ENCODE data around the gene ADIPOQ.
"Not testable (repeated sequence)": the region's sequence is repeated elsewhere in the genome, so short reads cannot be mapped to it uniquely, and the experiment has no call there.

The ADIPOQ gene

GRCh38 chr3:186826976-186827857 is 15.3 kb upstream of the ADIPOQ start:
- peak; percentile 95 for DNase-seq

GRCh38 chr3:186828340-186828739 is 14.2 kb upstream of the ADIPOQ start:
- no peak for DNase-seq

GRCh38 chr3:186831798-186832197 is 10.7 kb upstream of the ADIPOQ start:
- DNase-seq = peak; percentile 24

- DNase-seq = no peak
Measured at GRCh38 chr3:186832276-186832675, 10.2 kb upstream of the ADIPOQ start.

DNA sequence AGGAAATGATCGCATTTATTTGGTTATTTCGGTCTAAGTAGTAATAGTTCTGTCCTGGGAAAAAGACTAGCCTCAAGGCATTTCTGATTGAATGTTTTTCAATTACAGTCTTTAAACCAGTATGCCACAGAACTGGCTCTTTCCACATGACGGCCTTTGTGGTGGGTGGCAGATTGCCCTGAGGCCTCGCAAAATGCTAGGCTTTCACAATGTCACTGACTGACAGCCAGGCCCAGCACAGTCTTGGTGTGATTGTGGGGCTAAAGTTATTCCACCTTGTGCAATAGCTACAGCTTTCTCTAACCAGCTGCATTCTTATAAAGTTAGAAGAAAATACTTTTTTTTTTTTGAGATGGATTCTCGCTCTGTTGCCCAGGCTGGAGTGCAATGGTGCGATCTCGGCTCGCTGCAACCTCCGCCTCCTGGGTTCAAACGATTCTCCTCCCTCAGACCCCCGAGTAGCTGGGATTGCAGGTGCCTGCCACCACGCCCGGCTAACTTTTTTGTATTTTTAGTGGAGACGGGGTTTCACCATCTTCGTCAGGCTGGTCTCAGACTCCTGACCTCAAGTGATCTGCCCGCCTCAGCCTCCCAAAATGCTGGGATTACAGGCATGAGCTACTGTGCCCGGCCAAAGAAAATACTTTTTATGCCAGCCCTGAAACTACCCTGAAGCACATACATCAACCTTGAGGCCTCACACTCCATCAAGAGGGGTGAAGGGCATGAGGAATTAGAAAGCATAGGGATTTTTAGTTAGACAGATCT is 2.5 kb upstream of the ADIPOQ start:
- DNase-seq = peak; percentile 67

GRCh38 chr3:186841620-186842019 is 890 bp upstream of the ADIPOQ start:
- no peak for DNase-seq

DNA sequence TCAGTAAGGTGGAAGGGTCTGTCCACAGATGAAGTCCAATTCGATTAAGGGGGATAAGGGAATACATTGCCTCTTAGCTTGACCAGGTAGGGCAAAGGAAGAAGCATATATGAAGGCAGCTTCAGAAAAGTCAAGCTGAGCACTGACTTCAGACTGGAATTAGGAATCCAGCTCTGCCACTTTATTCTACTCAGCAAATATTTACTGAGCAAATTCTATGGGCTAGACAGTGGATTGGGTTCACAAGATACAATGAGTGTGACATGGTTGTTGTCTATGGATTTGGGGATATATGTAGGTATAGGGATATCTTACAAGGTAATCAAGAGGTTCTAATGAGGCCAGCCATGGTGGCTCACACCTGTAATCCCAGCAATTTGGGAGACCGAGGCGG is 526 bp downstream of the ADIPOQ start:
- DNase-seq = no peak

- DNase-seq = no peak
Measured at GRCh38 chr3:186844908-186845307, 2.4 kb downstream of the ADIPOQ start.

DNA sequence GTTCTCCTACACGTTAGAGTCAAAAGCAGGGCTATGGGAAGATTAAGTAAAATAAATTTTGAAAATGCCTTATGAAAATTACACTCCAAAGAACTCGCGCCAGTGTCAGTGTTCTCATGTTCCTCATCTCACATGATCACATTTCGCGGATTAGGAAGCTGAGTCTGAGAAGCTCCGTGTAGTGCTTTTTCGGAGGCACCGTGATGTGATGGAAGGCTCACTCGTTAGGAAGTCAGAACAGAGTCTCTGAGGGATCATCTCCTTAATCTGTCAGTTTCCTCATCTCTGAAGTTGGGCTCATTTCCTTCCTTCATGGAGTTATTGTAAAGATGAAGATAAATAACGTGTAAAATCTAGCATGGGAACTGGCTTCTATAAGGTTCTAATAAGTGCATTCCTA is 3.2 kb downstream of the ADIPOQ start:
- no peak for DNase-seq

DNA sequence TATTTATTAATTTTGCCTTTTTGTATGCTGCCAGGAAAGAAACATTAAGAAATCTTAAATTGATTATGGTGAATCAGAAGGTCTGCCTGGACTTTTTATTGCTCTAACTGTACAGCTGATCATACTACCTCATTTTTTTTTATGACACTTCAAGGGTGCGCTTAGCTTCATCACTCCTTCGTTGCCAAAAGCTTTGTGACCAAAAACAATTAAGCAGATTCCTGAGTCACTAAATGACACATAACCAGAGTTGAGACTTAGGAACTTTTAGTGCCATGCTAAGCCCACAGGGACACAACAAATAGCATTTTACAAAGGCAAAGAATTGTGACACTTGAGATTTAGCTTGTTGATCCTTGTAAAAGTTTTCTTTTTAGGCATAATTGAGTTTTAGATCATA is 4.9 kb downstream of the ADIPOQ start:
- DNase-seq = no peak

GRCh38 chr3:186849374-186849975 is 7.0 kb downstream of the ADIPOQ start:
- peak; percentile 67 for DNase-seq

DNA sequence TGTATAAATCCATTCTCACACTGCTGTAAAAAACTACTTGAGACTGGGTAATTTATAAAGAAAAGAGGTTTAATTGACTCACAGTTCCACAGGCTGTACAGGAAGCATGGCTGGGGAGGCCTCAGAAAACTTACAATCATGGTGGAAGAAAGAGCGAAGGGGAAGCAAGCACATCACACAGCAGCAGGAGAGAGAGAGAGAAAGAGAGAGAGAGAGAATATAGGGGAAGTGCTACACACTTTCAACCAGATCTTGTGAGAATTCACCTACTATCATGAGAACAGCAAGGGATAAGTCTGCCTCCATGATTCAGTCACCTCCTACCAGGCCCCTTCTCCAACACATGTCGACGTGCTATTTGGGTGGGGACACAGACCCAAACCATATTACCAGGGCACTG is 9.3 kb downstream of the ADIPOQ start:
- DNase-seq = not testable (repeated sequence)

GRCh38 chr3:186852994-186853393 is 10.5 kb downstream of the ADIPOQ start:
- DNase-seq = no peak

DNA sequence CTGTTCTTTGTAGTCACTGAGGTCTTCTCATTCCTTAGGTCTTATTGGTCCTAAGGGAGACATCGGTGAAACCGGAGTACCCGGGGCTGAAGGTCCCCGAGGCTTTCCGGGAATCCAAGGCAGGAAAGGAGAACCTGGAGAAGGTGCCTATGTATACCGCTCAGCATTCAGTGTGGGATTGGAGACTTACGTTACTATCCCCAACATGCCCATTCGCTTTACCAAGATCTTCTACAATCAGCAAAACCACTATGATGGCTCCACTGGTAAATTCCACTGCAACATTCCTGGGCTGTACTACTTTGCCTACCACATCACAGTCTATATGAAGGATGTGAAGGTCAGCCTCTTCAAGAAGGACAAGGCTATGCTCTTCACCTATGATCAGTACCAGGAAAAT is 11.6 kb downstream of the ADIPOQ start:
- no peak for DNase-seq

DNA sequence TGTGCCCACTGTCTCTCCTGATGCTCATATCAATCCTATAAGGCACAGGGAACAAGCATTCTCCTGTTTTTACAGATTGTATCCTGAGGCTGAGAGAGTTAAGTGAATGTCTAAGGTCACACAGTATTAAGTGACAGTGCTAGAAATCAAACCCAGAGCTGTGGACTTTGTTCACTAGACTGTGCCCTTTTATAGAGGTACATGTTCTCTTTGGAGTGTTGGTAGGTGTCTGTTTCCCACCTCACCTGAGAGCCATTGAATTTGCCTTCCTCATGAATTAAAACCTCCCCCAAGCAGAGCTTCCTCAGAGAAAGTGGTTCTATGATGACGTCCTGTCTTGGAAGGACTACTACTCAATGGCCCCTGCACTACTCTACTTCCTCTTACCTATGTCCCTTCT is 12.4 kb downstream of the ADIPOQ start:
- DNase-seq = no peak

GRCh38 chr3:186857743-186858142 is 15.2 kb downstream of the ADIPOQ start:
- no peak for DNase-seq

DNA sequence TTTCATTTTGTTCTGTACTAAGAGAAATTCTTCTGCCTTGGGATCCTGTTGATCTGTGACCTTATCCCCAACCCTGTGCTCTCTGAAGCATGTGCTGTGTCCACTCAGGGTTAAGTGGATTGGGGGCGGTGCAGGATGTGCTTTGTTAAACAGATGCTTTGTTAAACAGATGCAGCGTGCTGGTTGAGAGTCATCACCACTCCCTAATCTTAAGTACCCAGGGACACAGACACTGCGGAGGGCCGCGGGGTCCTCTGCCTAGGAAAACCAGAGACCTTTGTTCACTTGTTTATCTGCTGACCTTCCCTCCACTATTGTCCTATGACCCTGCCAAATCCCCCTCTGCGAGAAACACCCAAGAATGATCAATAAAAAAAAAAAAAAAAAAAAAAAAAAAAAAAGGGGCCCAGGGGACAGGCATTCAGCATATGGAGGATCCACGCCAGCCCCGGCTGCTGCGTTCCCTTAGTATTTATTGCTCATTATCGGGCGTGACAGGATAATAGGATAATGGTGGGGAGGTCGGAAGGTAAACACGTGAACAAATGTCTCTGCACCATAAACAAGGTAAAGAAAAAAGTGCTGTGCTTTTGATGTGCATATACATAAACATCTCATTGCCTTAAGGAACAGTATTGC is 22.8 kb downstream of the ADIPOQ start:
- DNase-seq = not testable (repeated sequence)

- not testable (repeated sequence) for DNase-seq
Measured at GRCh38 chr3:186866095-186866494, 23.6 kb downstream of the ADIPOQ start.

DNA sequence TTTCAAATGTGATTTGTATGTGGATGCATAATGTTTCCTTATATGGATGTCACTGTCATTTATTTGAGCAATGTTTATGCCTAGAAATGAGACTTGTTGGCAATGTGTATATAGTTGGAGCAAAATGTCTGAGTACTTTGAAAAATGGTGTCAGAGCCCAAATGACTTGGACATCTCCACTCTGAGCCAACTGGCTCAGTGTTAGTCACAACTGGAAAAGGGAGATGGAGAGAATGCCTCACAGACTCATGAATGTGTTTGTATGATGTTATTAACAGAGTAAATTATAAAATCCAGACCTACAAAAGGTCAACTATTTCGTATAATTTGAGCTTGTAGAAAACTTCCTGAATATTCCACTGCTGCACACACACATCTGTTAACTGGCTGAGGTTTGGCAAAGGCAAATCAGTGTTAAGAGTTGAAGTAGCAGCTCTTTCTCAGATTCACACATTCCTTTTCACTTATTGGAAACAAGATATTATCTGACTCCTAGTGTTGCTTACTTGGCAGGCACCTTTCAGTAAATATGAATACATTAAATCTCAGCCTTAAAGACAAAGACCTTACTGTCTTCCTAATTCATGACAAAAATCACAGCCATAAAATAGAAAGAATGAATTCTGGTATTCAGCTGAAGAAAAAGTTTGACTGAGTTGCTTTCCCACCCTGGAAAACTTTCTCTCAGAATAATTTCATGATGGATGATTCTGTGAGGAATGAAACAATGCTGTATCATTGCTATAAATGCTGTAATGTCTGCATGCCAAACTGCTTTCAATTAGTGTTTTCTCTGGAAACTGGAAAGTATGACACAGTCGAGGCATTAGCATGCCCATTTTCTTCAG is 27.0 kb downstream of the ADIPOQ start:
- no peak for DNase-seq

DNA sequence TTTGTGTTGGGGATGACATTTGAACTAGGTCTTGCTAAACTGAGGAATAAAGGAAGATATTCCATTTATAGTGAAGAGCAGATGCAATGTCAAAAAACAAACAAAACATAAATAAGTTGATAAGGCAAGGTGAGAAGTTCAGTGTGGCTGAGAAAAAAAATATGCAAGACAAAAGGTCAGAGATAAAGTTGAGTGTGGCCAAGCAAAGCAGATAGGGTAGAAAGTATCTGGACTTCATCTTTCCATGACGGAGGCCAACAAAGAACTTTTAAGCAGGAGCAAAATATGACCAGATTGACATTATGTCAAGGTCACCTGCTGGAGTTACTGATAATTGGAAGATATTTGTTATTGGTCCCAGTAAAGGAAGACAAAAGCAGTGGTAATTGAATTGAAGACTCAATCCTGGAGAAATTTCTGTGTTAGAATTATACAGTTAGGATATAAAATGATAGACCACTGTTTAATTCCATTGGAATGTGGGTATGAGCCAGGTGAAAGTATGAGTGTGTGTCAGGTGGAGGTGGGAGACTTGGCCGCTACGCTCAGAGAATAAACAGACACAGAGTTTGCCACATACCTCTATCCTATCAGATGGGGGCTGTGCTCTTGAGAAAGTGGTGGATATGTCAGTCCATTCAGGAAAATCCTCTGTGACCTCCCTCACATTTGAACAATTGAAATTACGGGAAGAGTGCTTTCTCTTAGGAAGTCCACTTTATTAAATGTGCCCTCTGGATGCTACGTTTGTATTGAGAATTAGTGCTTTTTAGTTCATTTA is 28.1 kb downstream of the ADIPOQ start:
- no peak for DNase-seq

GRCh38 chr3:186871403-186871924 is 29.0 kb downstream of the ADIPOQ start:
- peak; percentile 43 for DNase-seq
